GM12872 (cell line): Measurements from ENCODE around the gene RNF14.

Experiments used
- TF ChIP-seq, protein P1 (sequence below): IDR thresholded peaks from 3 replicates; pipeline ENCODE4 v1.5.1; 2011; ENCODE audit warnings: low read depth, mild to moderate bottlenecking, low read length, moderate library complexity; ENCODE audit not compliant: insufficient read depth

RNF14 gene

DNA sequence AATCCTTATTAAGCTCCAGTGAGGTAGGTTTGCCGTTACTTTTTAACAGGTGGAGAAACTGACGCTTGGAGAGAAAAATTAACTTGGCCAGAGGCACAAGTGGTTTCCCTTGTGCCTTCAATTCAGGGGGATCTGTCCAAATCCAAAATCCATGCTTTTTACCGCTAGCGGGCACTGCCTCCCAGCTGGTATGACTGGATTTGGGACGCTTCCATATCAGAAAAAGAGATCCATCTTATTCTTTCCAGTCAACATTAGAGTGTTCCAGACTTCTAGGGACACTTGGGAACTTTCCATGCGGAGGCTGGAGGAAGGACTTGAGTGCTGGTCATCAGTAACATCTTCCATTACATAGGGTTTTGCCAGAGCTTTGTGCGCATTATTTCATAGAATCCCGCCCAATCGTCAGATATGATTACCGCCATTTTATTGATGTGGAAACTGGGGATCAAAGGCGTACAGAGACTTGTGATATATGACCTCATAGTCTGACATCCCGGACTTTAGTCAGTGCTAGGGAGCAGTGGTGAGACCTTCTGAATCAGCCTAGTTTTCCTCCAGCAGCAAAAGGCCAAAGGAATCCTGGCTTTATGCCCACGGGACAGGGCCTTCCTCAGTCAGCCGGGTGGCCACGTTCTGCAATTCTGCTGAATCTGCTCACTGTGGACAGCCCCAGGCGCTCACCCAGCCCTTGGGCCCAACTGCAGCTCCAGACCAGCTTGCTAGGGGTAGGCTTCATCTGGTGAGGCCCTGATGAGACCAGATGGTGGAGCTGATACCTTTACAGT, 45.0 kb downstream of the RNF14 start:
- TF ChIP-seq, protein P1, sequence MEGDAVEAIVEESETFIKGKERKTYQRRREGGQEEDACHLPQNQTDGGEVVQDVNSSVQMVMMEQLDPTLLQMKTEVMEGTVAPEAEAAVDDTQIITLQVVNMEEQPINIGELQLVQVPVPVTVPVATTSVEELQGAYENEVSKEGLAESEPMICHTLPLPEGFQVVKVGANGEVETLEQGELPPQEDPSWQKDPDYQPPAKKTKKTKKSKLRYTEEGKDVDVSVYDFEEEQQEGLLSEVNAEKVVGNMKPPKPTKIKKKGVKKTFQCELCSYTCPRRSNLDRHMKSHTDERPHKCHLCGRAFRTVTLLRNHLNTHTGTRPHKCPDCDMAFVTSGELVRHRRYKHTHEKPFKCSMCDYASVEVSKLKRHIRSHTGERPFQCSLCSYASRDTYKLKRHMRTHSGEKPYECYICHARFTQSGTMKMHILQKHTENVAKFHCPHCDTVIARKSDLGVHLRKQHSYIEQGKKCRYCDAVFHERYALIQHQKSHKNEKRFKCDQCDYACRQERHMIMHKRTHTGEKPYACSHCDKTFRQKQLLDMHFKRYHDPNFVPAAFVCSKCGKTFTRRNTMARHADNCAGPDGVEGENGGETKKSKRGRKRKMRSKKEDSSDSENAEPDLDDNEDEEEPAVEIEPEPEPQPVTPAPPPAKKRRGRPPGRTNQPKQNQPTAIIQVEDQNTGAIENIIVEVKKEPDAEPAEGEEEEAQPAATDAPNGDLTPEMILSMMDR = no peak

DNA sequence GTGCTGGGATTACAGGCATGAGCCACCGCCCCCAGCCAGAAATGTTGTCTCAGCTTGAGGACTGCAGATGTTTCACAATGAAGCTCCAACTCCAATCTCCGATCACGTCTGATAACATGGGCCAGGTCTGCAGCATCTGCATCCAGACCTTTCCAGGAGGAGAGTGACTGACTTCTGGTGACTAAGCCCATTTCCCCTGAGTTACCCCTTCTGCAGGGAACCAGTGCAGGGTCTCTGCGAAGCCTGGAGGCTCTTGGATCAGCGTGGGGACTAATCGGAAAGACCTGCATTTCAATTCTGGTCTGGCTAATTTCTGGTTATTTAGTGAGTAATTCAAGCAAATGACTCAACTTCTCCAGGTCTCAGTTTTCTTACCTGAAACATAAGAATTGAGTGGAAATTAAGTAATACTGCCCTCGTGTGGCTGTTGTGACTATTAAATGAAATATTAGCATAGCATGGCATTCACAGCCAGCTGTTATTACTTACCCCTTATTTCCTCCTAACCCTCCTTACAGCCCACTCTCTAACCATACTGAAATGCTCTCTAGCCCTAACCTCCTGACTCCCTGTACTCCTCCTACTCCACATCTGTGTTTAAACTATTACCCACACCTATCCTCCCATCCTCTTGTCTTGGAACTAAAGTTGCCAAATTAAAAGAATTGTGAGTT, 46.1 kb downstream of the RNF14 start:
- TF ChIP-seq, protein P1 = peak; percentile 41; the same call in 1 of the 3 replicates

DNA sequence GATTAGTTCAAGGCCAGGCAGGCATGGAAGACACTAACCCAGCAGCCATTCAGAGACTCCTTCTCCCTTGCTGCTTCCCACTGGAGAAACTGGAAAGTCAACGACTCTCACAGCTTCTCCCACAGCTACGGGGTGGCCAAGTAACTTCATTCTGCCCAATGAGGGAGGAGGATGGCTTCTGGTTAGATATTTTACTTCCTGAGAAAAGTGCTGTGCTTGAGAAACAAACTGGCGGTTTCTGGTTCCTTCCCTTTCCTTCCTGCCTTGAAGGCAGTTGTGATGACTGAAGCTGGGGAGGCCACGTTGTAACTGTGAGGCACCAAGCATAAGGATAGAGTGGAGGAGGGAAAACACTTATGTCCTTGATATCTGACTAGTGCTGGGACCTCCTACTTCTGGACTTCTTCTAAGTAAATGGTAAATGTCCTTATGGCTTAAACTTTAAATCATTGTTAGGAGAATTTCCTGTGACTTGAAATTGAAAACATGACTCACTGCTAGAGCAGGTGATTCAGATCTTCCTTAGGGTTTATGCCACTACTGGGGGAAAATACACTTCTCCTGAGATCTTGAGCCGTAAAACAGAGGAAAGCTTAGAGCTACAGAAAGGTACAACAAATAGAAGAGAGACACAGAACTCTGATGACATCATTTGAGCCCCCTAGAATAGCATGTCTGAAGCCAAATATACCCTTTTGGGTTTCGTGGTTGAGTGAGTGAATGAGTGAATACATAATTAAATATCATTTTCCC, 47.1 kb downstream of the RNF14 start:
- TF ChIP-seq, protein P1 = no peak

DNA sequence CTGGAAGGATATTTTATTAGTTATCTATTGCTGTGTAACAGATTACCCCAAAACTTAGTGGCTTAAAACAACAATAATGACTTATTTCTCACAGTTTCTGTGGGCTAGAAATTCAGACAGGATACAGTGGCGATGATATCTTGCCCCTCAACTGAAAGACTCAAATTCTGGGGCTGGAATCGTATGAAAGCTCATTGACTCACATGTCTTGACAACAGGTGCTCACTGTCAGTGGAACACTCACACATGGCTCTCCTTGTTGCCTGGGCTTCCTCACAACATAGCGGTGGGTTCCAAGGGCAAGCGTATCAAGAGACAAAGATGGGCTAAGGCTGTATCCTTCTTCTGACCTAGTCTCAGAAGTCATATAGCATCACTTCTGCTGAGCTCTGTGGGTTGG, 47.7 kb downstream of the RNF14 start:
- TF ChIP-seq, protein P1 = no peak

DNA sequence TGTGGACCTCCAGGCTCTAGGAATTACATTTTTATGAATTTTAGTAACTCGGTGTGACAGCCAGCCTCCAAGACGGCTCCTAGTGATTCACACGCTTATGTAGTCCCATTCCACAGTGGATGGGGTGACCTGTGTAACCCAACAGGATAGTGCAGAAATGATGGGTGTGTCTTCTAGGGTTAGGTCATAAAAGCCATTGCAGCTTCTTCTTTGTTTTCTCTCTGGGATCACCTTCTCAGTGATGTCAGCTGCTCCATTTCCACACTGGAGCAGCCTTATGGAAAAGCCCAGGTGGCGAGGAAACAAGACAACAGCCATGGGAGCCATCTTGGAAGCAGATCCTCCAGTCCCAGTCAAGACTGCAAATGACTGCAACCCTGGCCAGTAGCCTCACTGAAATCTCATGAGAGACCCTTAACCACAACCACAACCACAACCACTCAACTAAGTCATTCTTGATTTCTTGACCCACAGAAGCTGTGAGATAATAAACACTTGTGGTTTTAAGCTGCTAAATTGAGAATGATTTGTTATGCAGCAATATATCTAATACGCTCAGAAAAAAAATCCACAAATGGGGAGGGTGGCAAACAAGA, 49.0 kb downstream of the RNF14 start:
- TF ChIP-seq, protein P1 = no peak

DNA sequence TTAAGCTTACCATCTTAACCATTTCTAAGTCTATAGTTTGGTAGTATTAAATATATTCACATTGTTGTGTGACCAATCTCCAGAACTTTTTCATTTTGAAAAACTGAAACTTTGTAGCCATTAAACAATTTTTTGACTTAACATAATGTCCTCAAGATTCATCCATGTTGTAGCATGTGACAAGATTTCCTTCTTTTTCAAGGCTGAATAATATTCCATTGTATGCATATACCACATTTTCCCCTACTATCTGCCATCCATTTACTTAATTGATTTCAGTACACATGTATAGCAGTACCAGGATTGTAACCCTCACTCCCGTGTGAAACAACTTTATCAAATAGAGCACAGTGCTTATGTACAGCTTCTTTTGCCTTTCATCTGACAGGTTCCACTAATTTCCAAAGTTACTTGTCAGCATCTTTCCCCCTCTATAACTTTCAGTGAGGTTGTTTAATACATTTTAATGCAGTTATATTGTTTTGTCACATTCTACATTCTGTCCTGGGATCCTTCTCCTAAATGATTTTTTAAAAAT, 51.3 kb downstream of the RNF14 start:
- TF ChIP-seq, protein P1 = no peak
